Measurements from ENCODE around the gene FOSL1. TPM values are rescaled to one million over a fixed set of nuclear protein-coding genes. Genes with fewer than 3 reads are reported as not detected.

Gene FOSL1
- total RNA-seq, 1 experiment from 2014 or later = 125 TPM

- ChIA-PET CTCF (interaction anchor here (0.6 to 4.3 kb wide), 30 partner anchors 8 to 300 kb away, joined by 3 to 82 read pairs (median 5); partner anchors contain the start of genes AP5B1, CCDC85B, FIBP and KAT5), RAD21 (ENCODE audit: low non-redundant PET in 1 of 2, low total read pairs in 2 of 2, uncharacterized antibody in 2 of 2, unreplicated experiment in 2 of 2) (interaction anchor here (0.5 to 1.2 kb wide), 4 partner anchors 30 to 245 kb away, joined by 3 to 4 read pairs (median 3); partner anchors contain the start of gene KAT5 (in 1 of the 2)), POLR2A (interaction anchor here (0.6 to 5.3 kb wide), 22 partner anchors 8 to 436 kb away, joined by 3 to 84 read pairs (median 4); partner anchors contain the start of genes BANF1, CCDC85B, FIBP and FOSL1)
- ATAC-seq (peak; percentile 66), DNase-seq (ENCODE audit: low read depth, low spot score) (peak; percentile 95)
- Histone ChIP-seq H4K20me1 (ENCODE audit: insufficient read depth) (peaks cover 15% of the 10 kb centered on the region; the same call in 1 of the 2 replicates), H3K27ac (ENCODE audit: low read depth, low read length) (peak overlapping the region; percentile 97), H3K36me3 (ENCODE audit: control insufficient read depth in 1 of 2, insufficient read depth in 2 of 2, low read length in 2 of 2) (peaks cover 24 to 37% of the 10 kb centered on the region in 2 experiments), H3K9me3 (ENCODE audit: control insufficient read depth in 1 of 2, insufficient read depth in 1 of 2, low read depth in 1 of 2, low read length in 2 of 2) (no peaks in the 10 kb centered on the region), H3K4me1 (ENCODE audit: control insufficient read depth in 1 of 2, insufficient read depth in 2 of 2, low read length in 2 of 2) (peaks cover 23 to 44% of the 10 kb centered on the region in 2 experiments), H3K9me2 (ENCODE audit: insufficient read depth) (no peaks in the 10 kb centered on the region), H3K4me3 (replicated peaks in 1 of 2; ENCODE audit: low read depth in 1 of 2, low read length in 2 of 2) (peak overlapping the region; percentile 85 to 100), H3K4me2 (ENCODE audit: low read length) (peak overlapping the region; percentile 77), H3K9ac (ENCODE audit: low read length) (peak overlapping the region; percentile 99), H3K79me2 (ENCODE audit: insufficient read depth, low read length) (peaks cover 59% of the 10 kb centered on the region), H3K27me3 (ENCODE audit: insufficient read depth, low read length) (no peaks in the 10 kb centered on the region), H2AFZ (ENCODE audit: low read depth, low read length, poor library complexity, severe bottlenecking) (peak overlapping the region; percentile 50)
- TF ChIP-seq SRF (IDR thresholded peaks at IDR 0.05; ENCODE audit: low read depth) = no peak
- TF ChIP-seq POLR2A (IDR thresholded peaks at IDR 0.05; ENCODE audit: borderline replicate concordance, extremely low read depth, insufficient read depth, insufficient read length) = peak; percentile 78
- no peak for TF ChIP-seq ATF3 (IDR thresholded peaks at IDR 0.05)
- no peak for TF ChIP-seq ZBTB33 (IDR thresholded peaks at IDR 0.05; ENCODE audit: extremely low read depth, insufficient replicate concordance, low read length)
- no peak for TF ChIP-seq SIN3A (IDR thresholded peaks at IDR 0.05; ENCODE audit: low read depth)
- peak; percentile 64; the same call in 1 of the 2 replicates for TF ChIP-seq POLR2AphosphoS5 (IDR thresholded peaks at IDR 0.05; ENCODE audit: low read depth, low read length)
- peak; percentile 57 for TF ChIP-seq TCF7L2 (IDR thresholded peaks at IDR 0.05; ENCODE audit: borderline replicate concordance, extremely low read depth, insufficient read depth, insufficient read length)
- TF ChIP-seq REST (IDR thresholded peaks at IDR 0.05; ENCODE audit: low read depth) = no peak
- no peak for TF ChIP-seq CTCF (IDR thresholded peaks at IDR 0.05 in 2 of 3, conservative IDR thresholded peaks at IDR 0.05 in 1 of 3; ENCODE audit: borderline replicate concordance in 1 of 3, insufficient read depth in 1 of 3, low read depth in 2 of 3, low read length in 2 of 3)
- intact Hi-C loops (cut with micrococcal nuclease) = loop anchor here (1.0 kb wide), 1 partner anchor 244 kb away; the partner anchor contains the start of gene PCNX3
- BruUV-seq (replicated peaks) = no TSS peak
Measured at GRCh38 chr11:65859095-65859811, 40.9 kb downstream of the FOSL1 start.
